Hepatocyte (in vitro differentiated cells): ENCODE results near the gene OR52B6. TPM values are rescaled to one million over a fixed set of nuclear protein-coding genes. Genes with fewer than 3 reads are reported as not detected.

Experiments
- DNase-seq: peaks from one replicate; pipeline ENCODE4 v3.0.0-alpha.2; 2016; ENCODE audit warnings: low spot score
- H2AFZ ChIP-seq: fragments of 200-600 bp; sonication (generic); 2 replicates; pipeline ENCODE4 v1.6.0; 2016; ENCODE audit warnings: antibody characterized with exemption, mild to moderate bottlenecking
- H3K27ac ChIP-seq: fragments of 200-600 bp; sonication (generic); 2 replicates; pipeline ENCODE4 v1.5.1; 2016; ENCODE audit warnings: mild to moderate bottlenecking
- H3K27me3 ChIP-seq: fragments of 200-600 bp; sonication (generic); 2 replicates; pipeline ENCODE4 v1.6.1; 2016
- H3K36me3 ChIP-seq: fragments of 200-600 bp; sonication (generic); replicated peaks from 2 replicates; pipeline ENCODE4 v1.5.1; 2016; ENCODE audit warnings: low read depth; ENCODE audit not compliant: insufficient read depth
- H3K4me1 ChIP-seq: fragments of 200-600 bp; sonication (generic); 2 replicates; pipeline ENCODE4 v1.5.1; 2016; ENCODE audit warnings: mild to moderate bottlenecking, moderate library complexity; ENCODE audit not compliant: insufficient read depth
- H3K4me2 ChIP-seq: fragments of 200-600 bp; sonication (generic); 2 replicates; pipeline ENCODE4 v1.6.0; 2016
- H3K4me3 ChIP-seq: fragments of 200-600 bp; sonication (generic); 2 replicates; pipeline ENCODE4 v1.5.1; 2016; ENCODE audit warnings: mild to moderate bottlenecking
- H3K79me2 ChIP-seq: fragments of 200-600 bp; sonication (generic); 2 replicates; pipeline ENCODE4 v1.6.0; 2017; ENCODE audit warnings: mild to moderate bottlenecking
- H3K9me2 ChIP-seq: fragments of 200-600 bp; sonication (generic); replicated peaks from 2 replicates; pipeline ENCODE4 v1.6.0; 2017; ENCODE audit warnings: mild to moderate bottlenecking; ENCODE audit not compliant: insufficient read depth
- H3K9me3 ChIP-seq: fragments of 200-600 bp; sonication (generic); 2 replicates; pipeline ENCODE4 v1.5.1; 2016; ENCODE audit warnings: low read depth, mild to moderate bottlenecking
- H4K20me1 ChIP-seq: fragments of 200-600 bp; sonication (generic); 2 replicates; pipeline ENCODE4 v1.6.0; 2016; ENCODE audit warnings: mild to moderate bottlenecking; ENCODE audit not compliant: insufficient read depth, poor library complexity, severe bottlenecking
- CTCF ChIP-seq: fragments of 200-600 bp; sonication (generic); IDR thresholded peaks from 2 replicates; pipeline ENCODE4 v1.5.1; 2016; ENCODE audit warnings: antibody characterized with exemption, mild to moderate bottlenecking; ENCODE audit not compliant: poor library complexity
- EZH2 ChIP-seq: fragments of 200-600 bp; sonication (generic); IDR thresholded peaks from 2 replicates; pipeline ENCODE4 v1.6.1; 2016; ENCODE audit warnings: antibody characterized with exemption, mild to moderate bottlenecking, borderline replicate concordance
- EZH2phosphoT487 ChIP-seq: fragments of 200-600 bp; sonication (generic); IDR thresholded peaks from one replicate; pipeline ENCODE4 v1.6.1; 2018; ENCODE audit warnings: antibody characterized with exemption, mild to moderate bottlenecking, low read depth, moderate library complexity; ENCODE audit not compliant: unreplicated experiment, severe bottlenecking
- WGBS: methylation state at CpG from one replicate; pipeline ENCODE4 v1.1.6; 2016; ENCODE audit warnings: low lambda C conversion rate; ENCODE audit errors: missing lambda C conversion rate; 5-methylcytosine and 5-hydroxymethylcytosine counted together
- polyA plus RNA-seq: library from polyadenylated mRNA; unstranded; fragments of >200 nt; fragmentation: Nextera tagmentation; extraction: Ambion mirVana; gene quantifications from 2 replicates; pipeline ENCODE4 v1.2.1, GENCODE V29; 2016
- total RNA-seq: library from RNA; depleted of rRNA; stranded (reverse); fragments of >200 nt; gene quantifications from 2 replicates; pipeline ENCODE4 v1.2.3, GENCODE V29; 2014

Gene OR52B6
- total and polyA plus RNA-seq, 2 experiments from 2014 or later: not detected

DNA sequence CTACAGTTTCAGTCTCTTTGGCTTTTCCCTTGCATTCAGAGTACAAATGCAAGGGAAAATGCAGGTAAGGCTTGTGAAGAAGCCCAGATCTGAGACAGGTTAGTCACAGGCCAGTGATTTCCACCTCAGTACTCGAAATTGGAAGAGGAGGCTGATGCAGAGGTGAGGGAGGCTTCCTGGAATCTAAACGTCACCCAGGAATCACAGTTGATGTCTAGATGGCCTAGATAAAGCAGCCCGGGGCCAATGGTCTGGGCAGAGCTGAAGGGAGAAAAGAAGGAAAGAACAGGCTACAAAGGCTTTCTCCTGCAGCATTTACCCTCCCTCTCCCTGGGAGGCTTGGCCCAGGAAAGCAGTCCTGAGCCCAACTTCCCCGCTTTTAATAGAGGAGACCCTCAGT lies 24.2 kb downstream of the OR52B6 start:
- no peaks in the 10 kb centered on the region for H3K27me3 ChIP-seq
- no peaks in the 10 kb centered on the region for H3K9me3 ChIP-seq
- 71% methylated on average over 4 of the region's 4 CpGs for WGBS
- no peaks in the 10 kb centered on the region for H3K36me3 ChIP-seq
- no peak overlapping the region for H3K4me2 ChIP-seq
- no peak overlapping the region for H3K4me3 ChIP-seq
- H3K79me2 ChIP-seq: no peaks in the 10 kb centered on the region
- H3K4me1 ChIP-seq: no peaks in the 10 kb centered on the region
- TF ChIP-seq CTCF: no peak
- no peak for TF ChIP-seq EZH2
- TF ChIP-seq EZH2phosphoT487: no peak
- H2AFZ ChIP-seq: no peak overlapping the region
- H4K20me1 ChIP-seq: no peaks in the 10 kb centered on the region
- no peaks in the 10 kb centered on the region for H3K9me2 ChIP-seq
- DNase-seq: no peak
- no peak overlapping the region for H3K27ac ChIP-seq

GRCh38 chr11:5605849-5606248 lies 25.2 kb downstream of the OR52B6 start:
- H3K79me2 ChIP-seq: no peaks in the 10 kb centered on the region
- H4K20me1 ChIP-seq: no peaks in the 10 kb centered on the region
- DNase-seq: peak; percentile 31
- no peak overlapping the region for H2AFZ ChIP-seq
- H3K27me3 ChIP-seq: no peaks in the 10 kb centered on the region
- H3K4me3 ChIP-seq: no peak overlapping the region
- H3K4me1 ChIP-seq: no peaks in the 10 kb centered on the region
- H3K4me2 ChIP-seq: no peak overlapping the region
- no peaks in the 10 kb centered on the region for H3K9me2 ChIP-seq
- no peaks in the 10 kb centered on the region for H3K9me3 ChIP-seq
- no peak overlapping the region for H3K27ac ChIP-seq
- no peaks in the 10 kb centered on the region for H3K36me3 ChIP-seq
- WGBS: 81% methylated on average over 5 of the region's 5 CpGs
- TF ChIP-seq EZH2 (no peak), EZH2phosphoT487 (no peak), CTCF (no peak)

GRCh38 chr11:5608808-5609207 lies 28.1 kb downstream of the OR52B6 start:
- H3K27ac ChIP-seq: no peak overlapping the region
- no peaks in the 10 kb centered on the region for H3K4me1 ChIP-seq
- H3K9me2 ChIP-seq: no peaks in the 10 kb centered on the region
- no peak for TF ChIP-seq CTCF
- TF ChIP-seq EZH2: no peak
- TF ChIP-seq EZH2phosphoT487: no peak
- H3K4me2 ChIP-seq: no peak overlapping the region
- WGBS: 81% methylated on average over 6 of the region's 6 CpGs
- no peaks in the 10 kb centered on the region for H3K27me3 ChIP-seq
- no peak overlapping the region for H2AFZ ChIP-seq
- DNase-seq: no peak
- H3K9me3 ChIP-seq: no peaks in the 10 kb centered on the region
- no peaks in the 10 kb centered on the region for H3K36me3 ChIP-seq
- no peaks in the 10 kb centered on the region for H3K79me2 ChIP-seq
- H4K20me1 ChIP-seq: no peaks in the 10 kb centered on the region
- H3K4me3 ChIP-seq: no peak overlapping the region

DNA sequence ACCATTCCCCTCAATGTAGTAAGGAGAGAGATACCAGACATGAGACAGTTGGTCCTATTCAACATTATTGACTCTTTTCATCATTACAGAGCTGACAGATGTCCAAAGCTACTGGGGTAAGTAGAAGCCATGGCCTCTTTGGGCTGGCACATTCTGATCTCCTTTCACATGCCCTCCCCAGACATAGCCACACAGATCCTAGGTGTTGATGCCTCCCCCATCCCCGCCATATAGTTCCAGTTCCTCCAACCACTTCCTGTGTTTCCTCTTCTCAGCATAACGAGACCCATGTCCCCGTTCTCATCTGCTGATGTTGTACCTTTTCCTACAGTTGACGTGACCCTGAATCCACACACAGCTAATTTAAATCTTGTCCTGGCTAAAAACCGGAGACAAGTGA lies 29.8 kb downstream of the OR52B6 start:
- no peak overlapping the region for H2AFZ ChIP-seq
- 91% methylated on average over 5 of the region's 5 CpGs for whole genome bisulfite sequencing
- no peak for TF ChIP-seq CTCF
- no peak for TF ChIP-seq EZH2
- TF ChIP-seq EZH2phosphoT487: no peak
- H3K4me2 ChIP-seq: no peak overlapping the region
- H3K9me2 ChIP-seq: no peaks in the 10 kb centered on the region
- no peaks in the 10 kb centered on the region for H3K9me3 ChIP-seq
- no peaks in the 10 kb centered on the region for H4K20me1 ChIP-seq
- H3K4me1 ChIP-seq: no peaks in the 10 kb centered on the region
- no peaks in the 10 kb centered on the region for H3K36me3 ChIP-seq
- no peaks in the 10 kb centered on the region for H3K27me3 ChIP-seq
- no peak overlapping the region for H3K4me3 ChIP-seq
- H3K27ac ChIP-seq: no peak overlapping the region
- H3K79me2 ChIP-seq: no peaks in the 10 kb centered on the region
- DNase-seq: no peak
